Measurements from ENCODE around the gene STK32C.

STK32C gene

GRCh38 chr10:132246296-132246695 is 61.5 kb downstream of the STK32C start:
- no peak overlapping the region for H3K4me3 ChIP-seq (replicated peaks; ENCODE audit: low read depth, low read length)
- no peak for DNase-seq (ENCODE audit: extremely low read depth, insufficient read length)
- H3K36me3 ChIP-seq (ENCODE audit: control insufficient read depth, insufficient read depth, low read length), result no peaks in the 10 kb centered on the region
- no peak for TF ChIP-seq CTCF (IDR thresholded peaks at IDR 0.05; ENCODE audit: insufficient read depth, low read length, poor library complexity, severe bottlenecking)
- H3K27me3 ChIP-seq (replicated peaks; ENCODE audit: control insufficient read depth, insufficient read depth, low read length), result no peaks in the 10 kb centered on the region

- no peak overlapping the region for H3K4me3 ChIP-seq (replicated peaks; ENCODE audit: low read depth, low read length)
- H3K36me3 ChIP-seq (ENCODE audit: control insufficient read depth, insufficient read depth, low read length), result no peaks in the 10 kb centered on the region
- DNase-seq (ENCODE audit: extremely low read depth, insufficient read length), result no peak
- TF ChIP-seq CTCF (IDR thresholded peaks at IDR 0.05; ENCODE audit: insufficient read depth, low read length, poor library complexity, severe bottlenecking), result no peak
- no peaks in the 10 kb centered on the region; the same call in 1 of the 2 replicates for H3K27me3 ChIP-seq (replicated peaks; ENCODE audit: control insufficient read depth, insufficient read depth, low read length)
Measured at GRCh38 chr10:132245056-132245455, 62.7 kb downstream of the STK32C start.

GRCh38 chr10:132243626-132244025 is 64.1 kb downstream of the STK32C start:
- no peak for TF ChIP-seq CTCF (IDR thresholded peaks at IDR 0.05; ENCODE audit: insufficient read depth, low read length, poor library complexity, severe bottlenecking)
- H3K4me3 ChIP-seq (replicated peaks; ENCODE audit: low read depth, low read length), result no peak overlapping the region
- no peaks in the 10 kb centered on the region for H3K36me3 ChIP-seq (ENCODE audit: control insufficient read depth, insufficient read depth, low read length)
- no peak for DNase-seq (ENCODE audit: extremely low read depth, insufficient read length)
- H3K27me3 ChIP-seq (replicated peaks; ENCODE audit: control insufficient read depth, insufficient read depth, low read length), result no peaks in the 10 kb centered on the region; the same call in none of the 2 replicates

GRCh38 chr10:132243141-132243540 is 64.6 kb downstream of the STK32C start:
- no peak for DNase-seq (ENCODE audit: extremely low read depth, insufficient read length)
- no peaks in the 10 kb centered on the region; the same call in none of the 2 replicates for H3K27me3 ChIP-seq (replicated peaks; ENCODE audit: control insufficient read depth, insufficient read depth, low read length)
- H3K36me3 ChIP-seq (ENCODE audit: control insufficient read depth, insufficient read depth, low read length), result no peaks in the 10 kb centered on the region
- no peak overlapping the region for H3K4me3 ChIP-seq (replicated peaks; ENCODE audit: low read depth, low read length)
- TF ChIP-seq CTCF (IDR thresholded peaks at IDR 0.05; ENCODE audit: insufficient read depth, low read length, poor library complexity, severe bottlenecking), result no peak

GRCh38 chr10:132242103-132242840 is 65.5 kb downstream of the STK32C start:
- no peak for TF ChIP-seq CTCF (IDR thresholded peaks at IDR 0.05; ENCODE audit: insufficient read depth, low read length, poor library complexity, severe bottlenecking)
- H3K27me3 ChIP-seq (replicated peaks; ENCODE audit: control insufficient read depth, insufficient read depth, low read length), result no peaks in the 10 kb centered on the region; the same call in none of the 2 replicates

More at GRCh38 chr10:132242103-132242840, 65.5 kb downstream of the STK32C start:
- no peaks in the 10 kb centered on the region for H3K36me3 ChIP-seq (ENCODE audit: control insufficient read depth, insufficient read depth, low read length)
- no peak for DNase-seq (ENCODE audit: extremely low read depth, insufficient read length)
- no peak overlapping the region for H3K4me3 ChIP-seq (replicated peaks; ENCODE audit: low read depth, low read length)
